H1 (cell line): ENCODE measurements around the gene EMC10. TPM values are rescaled to one million over a fixed set of nuclear protein-coding genes. Genes with fewer than 3 reads are reported as not detected.

Source experiments
- KDM4A ChIP-seq: IDR thresholded peaks from one replicate; pipeline ENCODE4 v1.7.1; 2012; ENCODE audit warnings: low read depth, mild to moderate bottlenecking, moderate library complexity, low read length, inconsistent platforms; ENCODE audit not compliant: severe bottlenecking
- polyA plus RNA-seq, 7 experiments: library from polyadenylated mRNA; depleted of rRNA in 3 of 7; stranded (reverse) in 5 of 7; unstranded in 2 of 7; fragments of >200 nt in 5 of 7; fragments of 200-250 nt in 2 of 7; gene quantifications; 1 replicate in 5 of 7; 2 replicates in 1 of 7; 4 replicates in 1 of 7; pipeline versions ENCODE4 v1.2.1 to v1.2.3, GENCODE V29; 2011 to 2013; ENCODE audit warnings: missing spikeins in 2 of 7, mixed read lengths in 2 of 7
- total RNA-seq: library from RNA; stranded (reverse); fragmentation: NEBNext Ultra II Directional; extraction: Animal tissue kit (Norgen Biotek cat#: 25700); gene quantifications from 2 replicates; pipeline ENCODE4 v1.2.1, GENCODE V29; 2021

Gene EMC10
- total and polyA plus RNA-seq, 2 of the 8 experiments (the other 6 are each of a cell fraction or from before 2014, with no cell fraction given): 77.6 to 103 TPM

- peak; percentile 69 for TF ChIP-seq KDM4A
Observed at GRCh38 chr19:50476224-50476906, at the start of gene EMC10, which contains the start of gene GARIN5A (continued).
